K562 (cell line): ENCODE data around the gene FFAR1. TPM values are rescaled to one million over a fixed set of nuclear protein-coding genes. Genes with fewer than 3 reads are reported as not detected.

Source experiments
- ATAC-seq: fragments of 200-7000 bp; cut with Tn5 transposase; 3 replicates; pipeline ENCODE4 v1.9.1; 2020; ENCODE audit warnings: moderate library complexity
- BruUV-seq: library from RNA; stranded (reverse); fragments of 400-500 nt; replicated peaks from 2 replicates; lab custom pipeline; 2021; lab: Mats Ljungman, UMichigan
- CTCF ChIA-PET: fragments of 300-600 bp; formaldehyde crosslinking; extraction: SDS; loops from one replicate; lab custom pipeline; 2021; ENCODE audit warnings: low intra/inter-chr PET ratio; lab: Yijun Ruan, JAX
- POLR2A ChIA-PET: fragments of 300-600, 350-650 bp; sonication (Branson Sonifier 250); formaldehyde crosslinking; extraction: SDS; loops from one replicate; lab custom pipeline; 2021; ENCODE audit warnings: antibody characterized with exemption, inconsistent platforms; lab: Yijun Ruan, JAX
- DNase-seq, 4 experiments: peaks; one replicate each; pipeline versions ENCODE4 v3.0.0 to v3.0.0-alpha.2; 2011 to 2018; ENCODE audit warnings: low spot score in 3 of 4, mixed read lengths in 3 of 4; ENCODE audit errors: extremely low read depth in 1 of 4
- FAIRE-seq: peaks from 2 replicates; lab custom pipeline; 2011; peaks lifted over from hg19 to GRCh38; lab: Jason Lieb, UNC
- H2AFZ ChIP-seq: 2 replicates; pipeline ENCODE4 v1.6.0; 2011; ENCODE audit warnings: low read depth, low read length, control low read depth, inconsistent platforms
- H3K27ac ChIP-seq: fragments of 200-600 bp; 3 replicates; pipeline ENCODE4 v1.8.0; 2011; ENCODE audit warnings: low read depth, mild to moderate bottlenecking, control low read depth, inconsistent platforms, low read length, moderate library complexity, mixed read lengths; ENCODE audit errors: extremely low read depth
- H3K27me3 ChIP-seq, 2 experiments: fragments of 300-600 bp in 1 of 2; 2 replicates in 1 of 2; 3 replicates in 1 of 2; pipeline versions ENCODE4 v1.6.0 to v1.8.0; 2011; ENCODE audit warnings: inconsistent platforms in 2 of 2, low read length in 2 of 2, mild to moderate bottlenecking in 1 of 2, mixed read lengths in 1 of 2, moderate library complexity in 1 of 2; ENCODE audit not compliant: control insufficient read depth in 2 of 2, insufficient read depth in 2 of 2
- H3K36me3 ChIP-seq: fragments of 300-600 bp; 3 replicates; pipeline ENCODE4 v1.8.0; 2011; ENCODE audit warnings: mild to moderate bottlenecking, low read length, inconsistent platforms; ENCODE audit not compliant: control insufficient read depth, insufficient read depth
- H3K4me1 ChIP-seq, 2 experiments: fragments of 200-600 bp in 1 of 2; replicated peaks in 1 of 2; 2 replicates in 1 of 2; 3 replicates in 1 of 2; pipeline versions ENCODE4 v1.5.1 to v1.8.0; 2011; ENCODE audit warnings: inconsistent platforms in 2 of 2, low read length in 2 of 2, mild to moderate bottlenecking in 1 of 2, mixed read lengths in 1 of 2, moderate library complexity in 1 of 2; ENCODE audit not compliant: control insufficient read depth in 2 of 2, insufficient read depth in 2 of 2
- H3K4me2 ChIP-seq: 2 replicates; pipeline ENCODE4 v1.6.1; 2011; ENCODE audit warnings: low read length, control low read depth, inconsistent platforms, mixed read lengths; ENCODE audit not compliant: insufficient read depth
- H3K4me3 ChIP-seq: fragments of 200-600 bp; sonication (generic), shearing (Covaris generic); 2 replicates; pipeline ENCODE4 v1.5.1; 2016; ENCODE audit warnings: control low read depth, inconsistent platforms
- H3K79me2 ChIP-seq: fragments of 200-600 bp; 3 replicates; pipeline ENCODE4 v1.8.0; 2011; ENCODE audit warnings: low read length, inconsistent platforms; ENCODE audit not compliant: control insufficient read depth, insufficient read depth
- H3K9ac ChIP-seq, 2 experiments: 2 replicates each; pipeline versions ENCODE4 v1.6.0 to v1.6.1; 2011; ENCODE audit warnings: low read depth in 2 of 2, low read length in 2 of 2, control low read depth in 1 of 2, inconsistent platforms in 1 of 2, mild to moderate bottlenecking in 1 of 2, mixed read lengths in 1 of 2; ENCODE audit not compliant: insufficient read depth in 1 of 2
- H3K9me1 ChIP-seq: one replicate; pipeline ENCODE4 v1.6.0; 2011; ENCODE audit warnings: inconsistent platforms, mild to moderate bottlenecking, low read length, moderate library complexity; ENCODE audit not compliant: control insufficient read depth, insufficient read depth
- H3K9me3 ChIP-seq: replicated peaks from 2 replicates; pipeline ENCODE4 v1.5.1; 2011; ENCODE audit warnings: low read depth, low read length, inconsistent platforms; ENCODE audit not compliant: control insufficient read depth, insufficient read depth
- H4K20me1 ChIP-seq: replicated peaks from 2 replicates; pipeline ENCODE4 v1.6.1; 2011; ENCODE audit warnings: low read length, inconsistent platforms, mixed read lengths; ENCODE audit not compliant: control insufficient read depth, insufficient read depth
- AFF4 ChIP-seq: sonication (generic); formaldehyde crosslinking; IDR thresholded peaks from 2 replicates; pipeline ENCODE4 v1.8.0; 2023; ENCODE audit warnings: mild to moderate bottlenecking, missing genetic modification reagents
- EWSR1 ChIP-seq: fragments of 450-650 bp; IDR thresholded peaks from 2 replicates; pipeline ENCODE4 v1.6.1; 2018; ENCODE audit warnings: borderline replicate concordance, mild to moderate bottlenecking, low read depth, moderate library complexity; ENCODE audit not compliant: partially characterized antibody
- KDM5B ChIP-seq: fragments of 200-600 bp; sonication (generic); IDR thresholded peaks from 2 replicates; pipeline ENCODE4 v1.6.1; 2012; ENCODE audit warnings: low read depth, mild to moderate bottlenecking, moderate library complexity, low read length, control low read depth, inconsistent platforms; ENCODE audit not compliant: insufficient replicate concordance
- PTTG1 ChIP-seq: fragments of 450-650 bp; IDR thresholded peaks from 2 replicates; pipeline ENCODE4 v1.6.1; 2016; ENCODE audit warnings: low read depth, mild to moderate bottlenecking, missing genetic modification characterization, missing compliant biosample characterization
- RBM17 ChIP-seq: fragments of 200-400 bp; formaldehyde crosslinking; IDR thresholded peaks from 2 replicates; pipeline ENCODE4 v1.6.1; 2017; ENCODE audit warnings: low read depth, mild to moderate bottlenecking, low read length, borderline replicate concordance
- RFX5 ChIP-seq: IDR thresholded peaks from 2 replicates; pipeline ENCODE4 v1.6.1; 2011; ENCODE audit warnings: low read depth, mild to moderate bottlenecking, improper control_type of control experiment, low read length
- ZKSCAN8 ChIP-seq: fragments of 200-800 bp; sonication (Bioruptor generic); IDR thresholded peaks from 2 replicates; pipeline ENCODE4 v1.6.1; 2016; ENCODE audit warnings: missing genetic modification characterization, missing compliant biosample characterization
- ZNF561 ChIP-seq: fragments of 450-650 bp; formaldehyde crosslinking; conservative IDR thresholded peaks from 2 replicates; pipeline ENCODE4 v1.4.0; 2020; ENCODE audit warnings: mild to moderate bottlenecking, moderate library complexity
- WGBS: fragments of 100-300 bp; shearing (Covaris generic); methylation state at CpG from one replicate; pipeline ENCODE4 v1.1.6; 2016; ENCODE audit warnings: low coverage, mixed read lengths; ENCODE audit not compliant: insufficient coverage; ENCODE audit errors: missing lambda C conversion rate; 5-methylcytosine and 5-hydroxymethylcytosine counted together
- in situ Hi-C: fragments of 300-500 bp; cut with MboI; formaldehyde crosslinking; loops from 4 replicates; pipeline ENCODE4 v1.15.0; 2018; ENCODE audit warnings: inconsistent platforms, mixed read lengths
- intact Hi-C: fragments of 100-400 bp; cut with micrococcal nuclease; formaldehyde crosslinking; loops from 2 replicates; pipeline ENCODE4 v1.14.2; 2022
- polyA plus RNA-seq, 8 experiments: library from polyadenylated mRNA; depleted of rRNA in 4 of 8; stranded (reverse) in 5 of 8; unstranded in 3 of 8; fragments of >200 nt; fragmentation: Nextera tagmentation in 2 of 8; fragmentation: Illumina TruSeq in 1 of 8; extraction: Ambion mirVana in 2 of 8; extraction: Trizol in 1 of 8; gene quantifications; 2 replicates each; pipeline versions ENCODE4 v1.2.1 to v1.2.3, GENCODE V29; 2011 to 2014; ENCODE audit warnings: inconsistent platforms in 1 of 8, missing spikeins in 1 of 8
- total RNA-seq, 7 experiments: library from RNA; depleted of rRNA in 6 of 7; stranded (reverse); fragments of >200 nt in 6 of 7; fragmentation: Illumina TruSeq in 2 of 7; extraction: Trizol in 2 of 7; gene quantifications; 2 replicates each; pipeline versions ENCODE4 v1.2.1 to v1.2.3, GENCODE V29; 2011 to 2021; ENCODE audit warnings: low replicate concordance in 1 of 7

FFAR1 gene
- total and polyA plus RNA-seq, 9 of the 15 experiments (the other 6 are each of a cell fraction or from before 2014, with no cell fraction given) = not detected

GRCh38 chr19:35363711-35364425 lies 16.2 kb downstream of the FFAR1 start (continued):
- no peak for TF ChIP-seq KDM5B

GRCh38 chr19:35365303-35365702 lies 17.6 kb downstream of the FFAR1 start:
- FAIRE-seq = no peak
- in situ Hi-C loops = no loop called here
- WGBS = 6% methylated on average over 4 of the region's 4 CpGs

More at GRCh38 chr19:35365303-35365702, 17.6 kb downstream of the FFAR1 start:
- H3K36me3 ChIP-seq = no peaks in the 10 kb centered on the region
- no peaks in the 10 kb centered on the region for H3K79me2 ChIP-seq
- H3K9ac ChIP-seq = no peak overlapping the region
- H3K4me3 ChIP-seq = no peak overlapping the region
- CTCF ChIA-PET = no interaction called here
- no peak overlapping the region for H2AFZ ChIP-seq
- no peak overlapping the region for H3K27ac ChIP-seq
- DNase-seq (no peak), ATAC-seq (no peak)
- no peaks in the 10 kb centered on the region for H3K4me1 ChIP-seq
- peaks cover 25 to 55% of the 10 kb centered on the region in 2 experiments for H3K27me3 ChIP-seq
- TF ChIP-seq ZNF561 (CRISPR knock-in tag) (no peak), ZKSCAN8 (CRISPR knock-in tag) (no peak), RFX5 (no peak), RBM17 (no peak), AFF4 (CRISPR knock-in tag) (no peak), EWSR1 (no peak), PTTG1 (tag) (no peak)
- H3K9me1 ChIP-seq = no peaks in the 10 kb centered on the region
- BruUV-seq = no TSS peak
- POLR2A ChIA-PET = interaction anchor here (1.0 to 1.1 kb wide), 2 partner anchors 12 to 13 kb away, joined by 3 read pairs; no protein-coding TSS in a partner anchor
- intact Hi-C loops = no loop called here
- no peaks in the 10 kb centered on the region for H3K9me3 ChIP-seq
- H4K20me1 ChIP-seq = no peaks in the 10 kb centered on the region
- H3K4me2 ChIP-seq = no peak overlapping the region
